Measurements from ENCODE around the gene NKX2-1. TPM values are rescaled to one million over a fixed set of nuclear protein-coding genes. Genes with fewer than 3 reads are reported as not detected.

NKX2-1 gene
- total and polyA plus RNA-seq, 2 donors (not counting 1 experiment from before 2014, with no cell fraction given) = not detected

DNA sequence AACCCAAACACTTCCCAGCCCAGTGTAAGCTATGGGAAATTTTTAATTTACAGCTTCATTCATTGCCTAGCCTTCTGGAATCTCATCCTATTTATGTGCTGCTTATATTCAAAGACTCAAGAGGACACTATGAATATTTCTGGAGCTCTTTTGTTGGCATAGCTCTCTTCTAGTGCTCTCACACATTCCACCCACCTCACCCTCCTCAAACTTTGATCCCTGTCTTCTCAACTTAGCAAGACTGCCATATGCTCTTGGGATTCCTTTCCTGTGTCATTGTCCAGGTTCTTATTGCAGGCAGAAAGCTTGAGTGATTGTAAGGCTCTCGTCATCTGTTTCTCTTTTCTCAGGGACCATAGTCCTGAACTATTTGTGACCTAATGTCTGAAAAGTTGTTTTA lies 18.0 kb upstream of the NKX2-1 start:
- Mint-ChIP-seq H3K27ac (no peak overlapping the region), H3K9me3 (ENCODE audit: insufficient read depth) (no peaks in the 10 kb centered on the region), H3K4me3 (no peak overlapping the region), H3K4me1 (no peaks in the 10 kb centered on the region), H3K27me3 (peaks cover 14% of the 10 kb centered on the region)
- ATAC-seq (ENCODE audit: low read depth) (no peak), DNase-seq (no peak)
- no peaks in the 10 kb centered on the region for H3K36me3 ChIP-seq (replicated peaks in 1 of 2; ENCODE audit: control extremely low read depth in 1 of 2, control insufficient read depth in 1 of 2, extremely low read depth in 1 of 2, insufficient read depth in 2 of 2, low read length in 1 of 2)
- POLR2A ChIA-PET = no interaction called here
- 100% methylated on average over 1 of the region's 1 CpG for WGBS (ENCODE audit: insufficient coverage)
- no peak overlapping the region for H3K4me3 ChIP-seq (ENCODE audit: control extremely low read depth in 1 of 5, extremely low read depth in 1 of 5, insufficient read depth in 1 of 5, low read depth in 2 of 5, low read length in 4 of 5)
- no peak overlapping the region for H3K4me2 ChIP-seq (replicated peaks; ENCODE audit: low read depth, low read length, poor library complexity, severe bottlenecking)
- H2AFZ ChIP-seq (ENCODE audit: insufficient read depth, low read depth, low read length, poor library complexity, severe bottlenecking) = no peak overlapping the region
- H4K20me1 ChIP-seq (ENCODE audit: control insufficient read depth, insufficient read depth, low read length, poor library complexity, severe bottlenecking) = no peaks in the 10 kb centered on the region
- no peaks in the 10 kb centered on the region for H3K4me1 ChIP-seq (ENCODE audit: control insufficient read depth in 2 of 2, insufficient read depth in 2 of 2, low read length in 2 of 2)
- no peak for TF ChIP-seq EZH2 (IDR thresholded peaks at IDR 0.05; ENCODE audit: borderline replicate concordance, insufficient read depth, low read depth, low read length, poor library complexity, severe bottlenecking)
- TF ChIP-seq, protein P1, sequence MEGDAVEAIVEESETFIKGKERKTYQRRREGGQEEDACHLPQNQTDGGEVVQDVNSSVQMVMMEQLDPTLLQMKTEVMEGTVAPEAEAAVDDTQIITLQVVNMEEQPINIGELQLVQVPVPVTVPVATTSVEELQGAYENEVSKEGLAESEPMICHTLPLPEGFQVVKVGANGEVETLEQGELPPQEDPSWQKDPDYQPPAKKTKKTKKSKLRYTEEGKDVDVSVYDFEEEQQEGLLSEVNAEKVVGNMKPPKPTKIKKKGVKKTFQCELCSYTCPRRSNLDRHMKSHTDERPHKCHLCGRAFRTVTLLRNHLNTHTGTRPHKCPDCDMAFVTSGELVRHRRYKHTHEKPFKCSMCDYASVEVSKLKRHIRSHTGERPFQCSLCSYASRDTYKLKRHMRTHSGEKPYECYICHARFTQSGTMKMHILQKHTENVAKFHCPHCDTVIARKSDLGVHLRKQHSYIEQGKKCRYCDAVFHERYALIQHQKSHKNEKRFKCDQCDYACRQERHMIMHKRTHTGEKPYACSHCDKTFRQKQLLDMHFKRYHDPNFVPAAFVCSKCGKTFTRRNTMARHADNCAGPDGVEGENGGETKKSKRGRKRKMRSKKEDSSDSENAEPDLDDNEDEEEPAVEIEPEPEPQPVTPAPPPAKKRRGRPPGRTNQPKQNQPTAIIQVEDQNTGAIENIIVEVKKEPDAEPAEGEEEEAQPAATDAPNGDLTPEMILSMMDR (IDR thresholded peaks at IDR 0.05) = no peak
- no peaks in the 10 kb centered on the region for H3K79me2 ChIP-seq (ENCODE audit: control insufficient read depth, insufficient read depth, low read length)
- intact Hi-C loops (cut with micrococcal nuclease) = no loop called here
- CTCF ChIA-PET = no interaction called here
- H3K9me3 ChIP-seq (ENCODE audit: control extremely low read depth in 1 of 3, control insufficient read depth in 2 of 3, insufficient read depth in 1 of 3, low read length in 2 of 3) = peaks cover 0 to 8% (median 0%) of the 10 kb centered on the region in 3 donors
- H3K9ac ChIP-seq (ENCODE audit: low read length) = no peak overlapping the region
- no peak overlapping the region for H3K27ac ChIP-seq (ENCODE audit: low read length in 2 of 2)
- H3K27me3 ChIP-seq (replicated peaks in 1 of 4; ENCODE audit: control extremely low read depth in 1 of 4, control insufficient read depth in 3 of 4, insufficient read depth in 4 of 4, low read length in 3 of 4) = no peaks in the 10 kb centered on the region

DNA sequence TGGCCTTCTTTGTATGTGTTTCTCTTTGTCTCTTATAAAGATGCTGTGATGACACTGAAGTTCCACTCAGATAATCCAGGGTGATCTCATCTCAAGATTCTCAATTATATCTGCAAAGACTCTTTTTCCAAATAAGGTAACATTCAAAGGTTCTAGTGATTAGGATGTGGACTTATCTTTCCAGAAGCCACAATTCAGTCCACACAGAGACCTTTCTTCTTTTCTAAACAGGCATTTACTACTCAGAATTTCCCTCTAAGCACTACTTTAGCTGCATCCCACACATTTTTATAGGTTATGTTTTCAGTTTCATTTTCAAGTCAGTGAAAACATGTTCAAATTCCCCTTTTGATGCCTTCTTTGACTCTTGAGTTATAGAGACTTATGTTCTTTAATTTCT lies 9.0 kb upstream of the NKX2-1 start:
- no peaks in the 10 kb centered on the region for H3K36me3 ChIP-seq (replicated peaks in 1 of 2; ENCODE audit: control extremely low read depth in 1 of 2, control insufficient read depth in 1 of 2, extremely low read depth in 1 of 2, insufficient read depth in 2 of 2, low read length in 1 of 2)
- no peak for DNase-seq
- Mint-ChIP-seq H3K27me3 (peaks cover 45% of the 10 kb centered on the region), H3K9me3 (ENCODE audit: insufficient read depth) (peaks cover 2% of the 10 kb centered on the region), H3K4me3 (no peak overlapping the region), H3K4me1 (no peaks in the 10 kb centered on the region), H3K27ac (no peak overlapping the region)
- H3K27me3 ChIP-seq (replicated peaks in 1 of 4; ENCODE audit: control extremely low read depth in 1 of 4, control insufficient read depth in 3 of 4, insufficient read depth in 4 of 4, low read length in 3 of 4) = peaks cover 0 to 33% (median 21%) of the 10 kb centered on the region in 4 experiments
- intact Hi-C loops (cut with micrococcal nuclease) = no loop called here
- POLR2A ChIA-PET = no interaction called here
- TF ChIP-seq, protein P1 (IDR thresholded peaks at IDR 0.05) = no peak
- no peak for TF ChIP-seq EZH2 (IDR thresholded peaks at IDR 0.05; ENCODE audit: borderline replicate concordance, insufficient read depth, low read depth, low read length, poor library complexity, severe bottlenecking)
- CTCF ChIA-PET = no interaction called here
- no peak overlapping the region for H2AFZ ChIP-seq (ENCODE audit: insufficient read depth, low read depth, low read length, poor library complexity, severe bottlenecking)
- H3K4me2 ChIP-seq (replicated peaks; ENCODE audit: low read depth, low read length, poor library complexity, severe bottlenecking) = no peak overlapping the region
- H3K79me2 ChIP-seq (ENCODE audit: control insufficient read depth, insufficient read depth, low read length) = no peaks in the 10 kb centered on the region
- peaks cover 0 to 16% (median 0%) of the 10 kb centered on the region in 3 donors for H3K9me3 ChIP-seq (ENCODE audit: control extremely low read depth in 1 of 3, control insufficient read depth in 2 of 3, insufficient read depth in 1 of 3, low read length in 2 of 3)
- no peaks in the 10 kb centered on the region for H4K20me1 ChIP-seq (ENCODE audit: control insufficient read depth, insufficient read depth, low read length, poor library complexity, severe bottlenecking)
- no peak overlapping the region for H3K27ac ChIP-seq (ENCODE audit: low read length in 2 of 2)
- no peak overlapping the region for H3K9ac ChIP-seq (ENCODE audit: low read length)
- ATAC-seq (ENCODE audit: low read depth) = no peak
- no peak overlapping the region for H3K4me3 ChIP-seq (ENCODE audit: control extremely low read depth in 1 of 5, extremely low read depth in 1 of 5, insufficient read depth in 1 of 5, low read depth in 2 of 5, low read length in 4 of 5)
- H3K4me1 ChIP-seq (ENCODE audit: control insufficient read depth in 2 of 2, insufficient read depth in 2 of 2, low read length in 2 of 2) = no peaks in the 10 kb centered on the region
